HepG2 (cell line): ENCODE results near the gene FAM240A.
"Not testable (repeated sequence)": the region's sequence is repeated elsewhere in the genome, so short reads cannot be mapped to it uniquely, and the experiment has no call there.

ENCODE experiments used
- KDM3A ChIP-seq: IDR thresholded peaks from 2 replicates; pipeline ENCODE4 v1.6.1; 2018; ENCODE audit warnings: low read depth, missing compliant biosample characterization
- PTBP1 ChIP-seq: fragments of 200-400 bp; formaldehyde crosslinking; IDR thresholded peaks from 2 replicates; pipeline ENCODE4 v1.6.1; 2018; ENCODE audit warnings: low read length, low read depth; ENCODE audit not compliant: poor library complexity, severe bottlenecking
- RBM39 ChIP-seq: fragments of 200-400 bp; formaldehyde crosslinking; IDR thresholded peaks from one replicate; pipeline ENCODE4 v1.6.1; 2018; ENCODE audit warnings: antibody characterized with exemption, mild to moderate bottlenecking, low read depth, low read length; ENCODE audit not compliant: poor library complexity, severe bottlenecking
- RFX1 ChIP-seq: fragments of 450-650 bp; IDR thresholded peaks from 2 replicates; pipeline ENCODE4 v1.6.1; 2017
- RNF2 ChIP-seq: fragments of 450-650 bp; conservative IDR thresholded peaks from 2 replicates; pipeline ENCODE4 v1.6.1; 2016; ENCODE audit warnings: low read depth
- SMC3 ChIP-seq: IDR thresholded peaks from 2 replicates; pipeline ENCODE4 v1.6.1; 2011; ENCODE audit warnings: low read length, improper control_type of control experiment
- SP2 ChIP-seq: sonication (generic); formaldehyde crosslinking; IDR thresholded peaks from 2 replicates; pipeline ENCODE4 v1.5.1; 2020; ENCODE audit warnings: mild to moderate bottlenecking, missing genetic modification reagents
- TF ChIP-seq, protein P1 (sequence below): sonication (generic); formaldehyde crosslinking; IDR thresholded peaks from 2 replicates; pipeline ENCODE4 v1.8.0; 2022; ENCODE audit warnings: missing genetic modification reagents, low read depth, mild to moderate bottlenecking, borderline replicate concordance

DNA sequence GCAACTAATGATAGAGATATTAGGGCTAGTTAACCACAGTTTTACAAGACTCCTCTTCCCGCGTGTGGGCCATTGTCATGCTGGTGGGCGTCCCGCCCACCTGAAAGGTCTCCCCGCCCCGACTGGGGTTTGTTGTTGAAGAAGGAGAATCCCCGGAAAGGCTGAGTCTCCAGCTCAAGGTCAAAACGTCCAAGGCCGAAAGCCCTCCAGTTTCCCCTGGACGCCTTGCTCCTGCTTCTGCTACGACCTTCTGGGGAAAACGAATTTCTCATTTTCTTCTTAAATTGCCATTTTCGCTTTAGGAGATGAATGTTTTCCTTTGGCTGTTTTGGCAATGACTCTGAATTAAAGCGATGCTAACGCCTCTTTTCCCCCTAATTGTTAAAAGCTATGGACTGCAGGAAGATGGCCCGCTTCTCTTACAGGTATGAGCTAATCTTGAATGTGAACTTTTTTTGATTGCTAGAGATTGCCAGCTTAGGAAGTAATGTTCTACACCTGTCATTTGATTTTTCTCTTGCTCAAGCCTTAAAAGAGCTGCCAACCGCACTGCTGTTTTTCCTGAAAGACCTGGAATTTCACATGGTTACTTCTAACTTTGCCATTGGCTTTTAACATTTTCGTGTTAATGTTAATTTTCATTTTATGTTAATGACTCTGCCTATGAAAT is 34.6 kb upstream of the FAM240A start:
- TF ChIP-seq KDM3A; RNF2; PTBP1; RFX1; RBM39; SMC3; SP2 (CRISPR knock-in tag): not testable (repeated sequence)
- TF ChIP-seq, protein P1, sequence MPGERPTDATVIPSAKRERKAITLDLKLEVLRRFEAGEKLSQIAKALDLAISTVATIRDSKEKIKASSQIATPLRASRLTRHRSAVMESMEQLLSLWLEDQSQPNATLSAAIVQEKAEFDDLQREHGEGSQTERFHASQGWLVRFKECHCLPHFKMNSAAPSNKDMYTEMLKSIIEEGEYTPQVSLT (CRISPR knock-in tag), result not testable (repeated sequence)
